Ishikawa (cell line): Measurements from ENCODE around the gene HAL.

Experiments
- CEBPB ChIP-seq: IDR thresholded peaks from 2 replicates; pipeline ENCODE4 v1.6.1; 2012
- CREB1 ChIP-seq: IDR thresholded peaks from 2 replicates; pipeline ENCODE4 v1.6.1; 2012; ENCODE audit warnings: low read depth
- EP300 ChIP-seq: IDR thresholded peaks from 2 replicates; pipeline ENCODE4 v1.6.1; 2012; ENCODE audit warnings: borderline replicate concordance
- TCF12 ChIP-seq: IDR thresholded peaks from 2 replicates; pipeline ENCODE4 v1.6.1; 2012; ENCODE audit warnings: low read depth
- TEAD4 ChIP-seq: IDR thresholded peaks from 2 replicates; pipeline ENCODE4 v1.6.1; 2012
- YY1 ChIP-seq: IDR thresholded peaks from 2 replicates; pipeline ENCODE4 v1.6.1; 2012; ENCODE audit warnings: low read depth
- ZBTB7A ChIP-seq: IDR thresholded peaks from 2 replicates; pipeline ENCODE4 v1.6.1; 2012; ENCODE audit warnings: low read depth
- TF ChIP-seq, protein P1 (sequence below): IDR thresholded peaks from 2 replicates; pipeline ENCODE4 v1.6.1; 2012
- TF ChIP-seq, protein P2 (sequence below): IDR thresholded peaks from 2 replicates; pipeline ENCODE4 v1.6.1; 2012

DNA sequence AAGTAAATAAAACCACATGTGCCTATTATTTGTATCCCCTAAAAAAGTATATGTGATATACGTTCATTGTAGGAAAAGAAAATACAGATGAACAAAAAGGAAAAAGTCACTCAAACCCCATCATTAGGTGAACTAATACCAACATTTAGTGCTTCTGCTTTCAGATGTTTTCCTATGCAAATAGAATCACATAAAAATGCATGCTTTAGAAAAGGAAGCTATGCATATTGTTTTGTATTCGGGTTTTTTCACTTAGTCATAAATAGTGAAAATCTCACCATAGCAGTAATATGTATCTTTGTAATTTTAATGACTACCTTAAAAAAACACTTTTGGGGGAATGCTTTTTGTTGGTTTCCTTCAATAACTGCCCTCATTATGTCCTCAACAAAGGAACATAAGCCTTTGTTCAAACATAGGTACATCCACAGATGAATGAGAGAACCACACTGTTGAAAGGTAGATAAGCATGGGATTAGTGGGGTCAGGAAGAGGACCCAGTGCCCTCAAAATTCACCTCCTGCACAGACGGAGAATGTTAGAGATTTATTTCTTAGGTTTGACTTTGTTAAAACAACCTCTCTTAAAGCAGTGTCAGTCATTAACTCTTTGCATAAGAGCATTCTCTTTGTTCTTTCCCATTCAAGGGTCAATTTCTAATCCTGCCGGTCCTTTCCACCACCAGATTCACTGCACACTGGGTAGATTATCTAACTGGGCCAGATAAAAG is 46.5 kb downstream of the HAL start:
- TF ChIP-seq TEAD4 (no peak), CEBPB (no peak), EP300 (no peak), ZBTB7A (no peak), CREB1 (no peak), TCF12 (no peak), YY1 (no peak)
- TF ChIP-seq, protein P1, sequence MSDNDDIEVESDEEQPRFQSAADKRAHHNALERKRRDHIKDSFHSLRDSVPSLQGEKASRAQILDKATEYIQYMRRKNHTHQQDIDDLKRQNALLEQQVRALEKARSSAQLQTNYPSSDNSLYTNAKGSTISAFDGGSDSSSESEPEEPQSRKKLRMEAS = no peak
- TF ChIP-seq, protein P2, sequence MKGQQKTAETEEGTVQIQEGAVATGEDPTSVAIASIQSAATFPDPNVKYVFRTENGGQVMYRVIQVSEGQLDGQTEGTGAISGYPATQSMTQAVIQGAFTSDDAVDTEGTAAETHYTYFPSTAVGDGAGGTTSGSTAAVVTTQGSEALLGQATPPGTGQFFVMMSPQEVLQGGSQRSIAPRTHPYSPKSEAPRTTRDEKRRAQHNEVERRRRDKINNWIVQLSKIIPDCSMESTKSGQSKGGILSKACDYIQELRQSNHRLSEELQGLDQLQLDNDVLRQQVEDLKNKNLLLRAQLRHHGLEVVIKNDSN = no peak
